ENCODE measurements around the gene GNRH2. TPM values are rescaled to one million over a fixed set of nuclear protein-coding genes. Genes with fewer than 3 reads are reported as not detected.
"Not testable (repeated sequence)": the region's sequence is repeated elsewhere in the genome, so short reads cannot be mapped to it uniquely, and the experiment has no call there.

The GNRH2 gene
- total and polyA plus RNA-seq, 2 donors, result not detected

GRCh38 chr20:3022559-3023490 is 20.6 kb upstream of the GNRH2 start:
- WGBS, result 62% methylated on average over 20 of the region's 20 CpGs
- H3K4me3 ChIP-seq (ENCODE audit: low read depth, low read length); H3K27ac ChIP-seq (ENCODE audit: low read depth); DNase-seq (ENCODE audit: extremely low spot score); H3K4me1 ChIP-seq (ENCODE audit: insufficient read depth); H3K36me3 ChIP-seq (ENCODE audit: insufficient read depth): not testable (repeated sequence)

- 74% methylated on average over 2 of the region's 2 CpGs for WGBS
- Histone ChIP-seq H3K4me1 (ENCODE audit: insufficient read depth) (no peaks in the 10 kb centered on the region), H3K4me3 (ENCODE audit: low read depth, low read length) (no peak overlapping the region), H3K36me3 (ENCODE audit: insufficient read depth) (no peaks in the 10 kb centered on the region), H3K27ac (ENCODE audit: low read depth) (no peak overlapping the region)
- DNase-seq (ENCODE audit: extremely low spot score), result no peak
These were observed 15.4 kb upstream of the GNRH2 start for GRCh38 chr20:3027987-3028386.

DNA sequence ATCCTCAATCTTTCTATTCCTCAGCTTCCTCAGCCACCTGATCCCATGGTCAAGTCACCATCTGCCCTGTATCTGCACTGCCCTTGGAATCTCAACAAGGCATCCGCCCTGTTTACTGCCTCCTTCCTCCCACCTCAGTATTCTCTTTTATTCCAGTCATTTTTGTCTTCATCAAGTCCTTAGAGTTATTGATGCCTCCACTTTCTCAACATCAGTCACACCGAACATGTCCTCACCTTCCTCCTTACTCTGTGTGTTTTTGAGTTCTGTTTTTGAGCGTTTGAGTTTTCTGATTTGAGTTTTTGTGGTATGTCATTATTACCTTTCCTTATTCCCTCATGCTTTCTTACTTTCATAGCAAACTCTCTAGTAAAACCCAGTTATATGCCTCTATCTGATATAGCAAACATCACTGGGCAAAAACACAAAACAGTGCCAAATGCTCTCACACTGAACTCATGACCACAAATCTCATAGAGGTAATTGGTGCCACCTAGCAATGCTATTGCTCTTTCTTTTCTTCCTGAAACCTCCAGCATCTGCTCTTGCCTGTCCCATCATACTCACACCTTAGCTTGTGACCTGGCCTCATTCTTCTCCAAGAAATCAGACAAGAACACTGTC is 11.8 kb upstream of the GNRH2 start:
- Histone ChIP-seq H3K4me1 (ENCODE audit: insufficient read depth) (no peaks in the 10 kb centered on the region), H3K4me3 (ENCODE audit: low read depth, low read length) (no peak overlapping the region), H3K27ac (ENCODE audit: low read depth) (no peak overlapping the region), H3K36me3 (ENCODE audit: insufficient read depth) (no peaks in the 10 kb centered on the region)
- WGBS, result 94% methylated on average over 3 of the region's 3 CpGs
- no peak for DNase-seq (ENCODE audit: extremely low spot score)

DNA sequence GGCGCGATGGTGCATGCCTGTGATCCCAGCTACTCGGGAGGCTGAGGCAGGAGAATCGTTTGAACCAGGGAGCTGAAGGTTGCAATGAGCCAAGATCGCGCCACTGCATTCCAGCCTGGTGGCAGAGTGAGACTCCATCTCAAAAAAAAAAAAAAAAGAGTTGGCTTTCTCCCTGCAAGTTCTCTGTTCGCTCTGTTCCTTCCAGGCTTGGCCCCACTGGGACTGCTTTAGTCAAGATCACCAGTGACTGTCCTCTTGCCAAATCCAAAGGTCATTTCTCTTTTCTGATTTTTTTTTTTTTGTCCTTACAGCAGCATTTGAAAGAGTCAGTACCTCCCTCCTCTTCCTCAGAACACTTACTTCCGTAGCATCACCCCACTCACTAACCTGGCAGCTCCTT is 10.8 kb upstream of the GNRH2 start:
- H3K36me3 ChIP-seq (ENCODE audit: insufficient read depth), result peaks cover 2% of the 10 kb centered on the region
- WGBS, result 85% methylated on average over 8 of the region's 8 CpGs
- no peak overlapping the region for H3K27ac ChIP-seq (ENCODE audit: low read depth)
- H3K4me1 ChIP-seq (ENCODE audit: insufficient read depth), result no peaks in the 10 kb centered on the region
- no peak for DNase-seq (ENCODE audit: extremely low spot score)
- H3K4me3 ChIP-seq (ENCODE audit: low read depth, low read length), result no peak overlapping the region

GRCh38 chr20:3037654-3038053 is 5.8 kb upstream of the GNRH2 start:
- WGBS, result 82% methylated on average over 3 of the region's 3 CpGs
- Histone ChIP-seq H3K4me1 (ENCODE audit: insufficient read depth) (no peaks in the 10 kb centered on the region), H3K27ac (ENCODE audit: low read depth) (no peak overlapping the region), H3K4me3 (ENCODE audit: low read depth, low read length) (no peak overlapping the region), H3K36me3 (ENCODE audit: insufficient read depth) (peaks cover 2% of the 10 kb centered on the region)
- DNase-seq (ENCODE audit: extremely low spot score), result no peak

DNA sequence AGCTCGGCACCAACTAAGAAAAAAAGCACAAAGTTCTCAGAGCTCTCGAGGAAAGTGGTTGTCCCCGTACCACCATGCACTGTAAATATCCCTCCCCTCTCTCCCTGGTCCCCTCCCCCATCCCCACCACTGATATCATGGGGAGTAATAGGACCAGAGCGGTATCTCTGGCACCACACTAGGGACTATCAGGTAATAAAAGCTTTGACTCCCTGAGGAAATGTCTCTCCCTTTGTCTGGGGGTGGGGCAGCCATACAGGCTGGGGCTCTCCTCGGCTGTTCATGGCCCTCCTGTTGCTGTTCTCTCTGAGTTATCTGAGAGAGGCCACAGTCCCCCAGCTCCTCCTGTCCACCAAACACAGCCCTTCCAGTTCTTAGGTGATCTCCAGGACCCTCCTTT is 5.0 kb upstream of the GNRH2 start:
- DNase-seq (ENCODE audit: extremely low spot score), result no peak
- H3K4me1 ChIP-seq (ENCODE audit: insufficient read depth), result no peaks in the 10 kb centered on the region
- no peak overlapping the region for H3K4me3 ChIP-seq (ENCODE audit: low read depth, low read length)
- no peak overlapping the region for H3K27ac ChIP-seq (ENCODE audit: low read depth)
- peaks cover 2% of the 10 kb centered on the region for H3K36me3 ChIP-seq (ENCODE audit: insufficient read depth)
- WGBS, result 69% methylated on average over 5 of the region's 5 CpGs

GRCh38 chr20:3039426-3039825 is 4.0 kb upstream of the GNRH2 start:
- no peak for DNase-seq (ENCODE audit: extremely low spot score)
- no peak overlapping the region for H3K4me3 ChIP-seq (ENCODE audit: low read depth, low read length)
- H3K27ac ChIP-seq (ENCODE audit: low read depth), result no peak overlapping the region
- H3K36me3 ChIP-seq (ENCODE audit: insufficient read depth), result peaks cover 2% of the 10 kb centered on the region
- H3K4me1 ChIP-seq (ENCODE audit: insufficient read depth), result no peaks in the 10 kb centered on the region
- 76% methylated on average over 4 of the region's 4 CpGs for WGBS

GRCh38 chr20:3040086-3040485 is 3.3 kb upstream of the GNRH2 start:
- no peaks in the 10 kb centered on the region for H3K4me1 ChIP-seq (ENCODE audit: insufficient read depth)
- H3K4me3 ChIP-seq (ENCODE audit: low read depth, low read length), result no peak overlapping the region
- H3K36me3 ChIP-seq (ENCODE audit: insufficient read depth), result peaks cover 2% of the 10 kb centered on the region
- DNase-seq (ENCODE audit: extremely low spot score), result no peak
- 92% methylated on average over 8 of the region's 8 CpGs for WGBS
- no peak overlapping the region for H3K27ac ChIP-seq (ENCODE audit: low read depth)

DNA sequence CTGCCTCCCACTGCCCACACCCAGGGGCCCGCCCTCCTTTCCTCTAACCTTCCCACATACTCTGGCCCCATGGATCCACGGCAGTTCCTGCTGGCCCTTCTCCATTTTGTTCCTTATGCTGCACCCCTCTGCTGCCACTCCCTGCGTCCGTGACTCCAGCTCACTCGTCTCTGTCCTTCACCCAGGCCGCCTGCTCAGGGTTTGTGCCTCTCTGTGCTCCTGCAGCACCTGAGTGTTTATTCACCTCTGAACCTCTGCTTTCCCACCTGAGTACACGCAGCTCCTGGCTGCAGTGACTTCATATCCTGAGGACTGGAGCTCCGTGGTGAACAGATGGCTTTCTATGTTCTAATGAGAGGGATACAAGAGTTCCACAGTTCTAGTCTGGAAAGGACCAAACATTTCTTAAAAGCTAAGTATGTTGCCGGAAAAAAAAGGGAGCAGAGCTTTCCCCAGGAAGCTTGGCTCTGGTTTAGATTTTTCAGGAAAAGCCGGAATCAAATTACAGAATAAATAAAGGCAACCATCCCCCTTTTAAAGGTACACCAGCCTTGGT is 1.5 kb upstream of the GNRH2 start:
- H3K36me3 ChIP-seq (ENCODE audit: insufficient read depth), result peaks cover 2% of the 10 kb centered on the region
- H3K4me3 ChIP-seq (ENCODE audit: low read depth, low read length), result no peak overlapping the region
- DNase-seq (ENCODE audit: extremely low spot score), result no peak
- 40% methylated on average over 10 of the region's 10 CpGs for WGBS
- H3K27ac ChIP-seq (ENCODE audit: low read depth), result peak overlapping the region; percentile 69
- H3K4me1 ChIP-seq (ENCODE audit: insufficient read depth), result no peaks in the 10 kb centered on the region

GRCh38 chr20:3042625-3043024 is 797 bp upstream of the GNRH2 start:
- H3K36me3 ChIP-seq (ENCODE audit: insufficient read depth), result no peaks in the 10 kb centered on the region
- H3K27ac ChIP-seq (ENCODE audit: low read depth), result no peak overlapping the region
- whole genome bisulfite sequencing, result 67% methylated on average over 5 of the region's 5 CpGs
- DNase-seq (ENCODE audit: extremely low spot score), result no peak
- H3K4me1 ChIP-seq (ENCODE audit: insufficient read depth), result no peaks in the 10 kb centered on the region
- no peak overlapping the region for H3K4me3 ChIP-seq (ENCODE audit: low read depth, low read length)

GRCh38 chr20:3044336-3044965 is 1.0 kb downstream of the GNRH2 start:
- no peaks in the 10 kb centered on the region for H3K4me1 ChIP-seq (ENCODE audit: insufficient read depth)
- no peak for DNase-seq (ENCODE audit: extremely low spot score)
- H3K27ac ChIP-seq (ENCODE audit: low read depth), result no peak overlapping the region
- H3K36me3 ChIP-seq (ENCODE audit: insufficient read depth), result peaks cover 3% of the 10 kb centered on the region
- WGBS, result 89% methylated on average over 8 of the region's 8 CpGs
- H3K4me3 ChIP-seq (ENCODE audit: low read depth, low read length), result no peak overlapping the region

GRCh38 chr20:3045042-3045815 is 1.8 kb downstream of the GNRH2 start:
- H3K36me3 ChIP-seq (ENCODE audit: insufficient read depth), result peaks cover 3% of the 10 kb centered on the region
- H3K4me3 ChIP-seq (ENCODE audit: low read depth, low read length), result peak overlapping the region; percentile 93
- WGBS, result 2% methylated on average over 24 of the region's 24 CpGs
- no peak for DNase-seq (ENCODE audit: extremely low spot score)
- no peaks in the 10 kb centered on the region for H3K4me1 ChIP-seq (ENCODE audit: insufficient read depth)
- H3K27ac ChIP-seq (ENCODE audit: low read depth), result peak overlapping the region; percentile 94
